GM13977 (cell line): ENCODE results near the gene ACOXL.

Experiments used
- DNase-seq: peaks from one replicate; pipeline ENCODE4 v3.0.0; 2012; ENCODE audit warnings: low spot score
- in situ Hi-C: fragments of 300-500 bp; cut with MboI; formaldehyde crosslinking; loops from one replicate; pipeline ENCODE4 v1.12.0; 2022; ENCODE audit warnings: low sequenced_read_pairs, low pct_unique_long_range_greater_than_20kb, mixed read lengths, inconsistent platforms; ENCODE audit not compliant: unreplicated experiment
- TF ChIP-seq, protein P1 (sequence below): IDR thresholded peaks from 2 replicates; pipeline ENCODE4 v1.5.1; 2012; ENCODE audit warnings: mild to moderate bottlenecking, control low read depth; ENCODE audit not compliant: insufficient read depth; ENCODE audit errors: extremely low read depth, missing control alignments

ACOXL gene

DNA sequence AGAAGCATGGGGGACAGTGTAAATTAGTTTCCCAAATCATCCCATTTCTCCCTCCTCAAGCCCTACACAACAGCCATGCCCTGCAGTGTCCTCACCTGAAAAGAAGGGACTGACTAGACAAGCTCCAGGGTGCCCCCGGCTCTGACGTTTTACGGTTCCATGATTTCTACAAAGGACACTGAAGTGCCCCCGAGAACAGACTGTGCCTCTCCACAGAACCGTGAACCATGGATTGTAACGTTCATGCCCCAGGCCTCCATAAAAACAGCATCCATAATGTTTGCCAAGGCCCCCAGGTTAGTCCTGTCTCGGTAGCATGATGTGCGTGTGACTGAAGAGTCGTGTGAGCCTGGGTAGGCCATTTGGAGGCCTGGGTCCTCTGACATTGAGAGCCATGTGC lies 7.0 kb upstream of the ACOXL start:
- in situ Hi-C loops = no loop called here
- DNase-seq = no peak
- TF ChIP-seq, protein P1, sequence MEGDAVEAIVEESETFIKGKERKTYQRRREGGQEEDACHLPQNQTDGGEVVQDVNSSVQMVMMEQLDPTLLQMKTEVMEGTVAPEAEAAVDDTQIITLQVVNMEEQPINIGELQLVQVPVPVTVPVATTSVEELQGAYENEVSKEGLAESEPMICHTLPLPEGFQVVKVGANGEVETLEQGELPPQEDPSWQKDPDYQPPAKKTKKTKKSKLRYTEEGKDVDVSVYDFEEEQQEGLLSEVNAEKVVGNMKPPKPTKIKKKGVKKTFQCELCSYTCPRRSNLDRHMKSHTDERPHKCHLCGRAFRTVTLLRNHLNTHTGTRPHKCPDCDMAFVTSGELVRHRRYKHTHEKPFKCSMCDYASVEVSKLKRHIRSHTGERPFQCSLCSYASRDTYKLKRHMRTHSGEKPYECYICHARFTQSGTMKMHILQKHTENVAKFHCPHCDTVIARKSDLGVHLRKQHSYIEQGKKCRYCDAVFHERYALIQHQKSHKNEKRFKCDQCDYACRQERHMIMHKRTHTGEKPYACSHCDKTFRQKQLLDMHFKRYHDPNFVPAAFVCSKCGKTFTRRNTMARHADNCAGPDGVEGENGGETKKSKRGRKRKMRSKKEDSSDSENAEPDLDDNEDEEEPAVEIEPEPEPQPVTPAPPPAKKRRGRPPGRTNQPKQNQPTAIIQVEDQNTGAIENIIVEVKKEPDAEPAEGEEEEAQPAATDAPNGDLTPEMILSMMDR = no peak

DNA sequence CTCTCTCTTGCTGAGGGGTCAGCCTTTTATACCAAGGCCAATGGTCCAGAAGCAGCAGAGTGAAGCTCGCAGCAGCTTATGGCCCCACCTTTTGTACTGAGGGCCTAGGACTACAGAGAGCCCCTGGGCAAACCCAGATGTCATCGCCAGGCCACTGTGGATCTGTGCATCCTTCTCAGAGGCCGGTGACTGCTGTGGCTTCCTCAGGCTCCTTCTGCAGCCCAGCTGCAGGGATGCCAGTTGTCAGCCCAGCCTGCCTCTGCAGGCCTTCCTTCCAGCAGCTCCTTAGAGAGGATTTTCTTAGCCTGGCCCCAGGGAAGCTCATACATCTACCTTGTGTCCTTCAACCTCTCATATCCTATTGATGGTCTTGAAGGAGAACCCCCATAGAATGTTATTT lies 6.5 kb upstream of the ACOXL start:
- DNase-seq = no peak
- TF ChIP-seq, protein P1 = no peak
- in situ Hi-C loops = no loop called here

DNA sequence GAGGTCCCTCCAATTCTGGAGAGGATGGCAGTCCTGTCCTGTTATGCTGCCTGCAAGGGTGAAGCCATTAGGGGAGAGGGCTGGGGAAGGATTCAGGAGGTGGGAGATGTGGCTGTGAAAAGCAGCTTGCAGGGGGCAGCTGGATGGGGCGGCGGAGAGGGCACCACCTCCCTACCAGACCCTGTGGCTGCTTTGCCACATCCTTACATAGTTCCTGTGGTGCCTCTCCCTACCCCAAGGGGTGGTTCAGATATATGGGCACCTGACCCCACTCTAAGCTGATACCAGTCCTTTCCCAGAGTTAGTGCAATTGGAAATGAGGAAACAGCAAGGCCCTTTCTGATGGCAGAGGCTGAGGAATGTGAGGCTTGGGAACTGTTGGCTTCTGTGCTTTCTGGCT lies 6.1 kb upstream of the ACOXL start:
- in situ Hi-C loops = no loop called here
- TF ChIP-seq, protein P1 = no peak
- DNase-seq = no peak

DNA sequence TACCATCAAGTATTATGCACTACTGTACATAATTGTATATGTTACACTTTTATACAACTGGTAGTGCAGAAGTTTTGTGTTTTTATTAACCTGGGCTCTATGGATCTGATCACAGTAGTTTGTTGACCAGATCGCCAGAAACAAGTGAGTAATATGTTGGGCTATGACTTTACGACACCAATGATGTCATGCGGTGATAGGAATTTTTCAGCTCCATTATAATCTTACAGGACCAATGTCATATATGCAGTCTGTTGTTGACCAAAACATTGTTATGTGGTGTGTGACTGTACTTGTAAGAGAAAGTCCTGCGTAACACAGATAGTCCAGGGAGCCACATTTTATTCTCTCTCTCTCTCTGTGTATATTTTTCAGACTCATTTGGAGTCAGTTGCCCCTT lies 4.5 kb upstream of the ACOXL start:
- TF ChIP-seq, protein P1 = no peak
- no peak for DNase-seq
- in situ Hi-C loops = no loop called here

DNA sequence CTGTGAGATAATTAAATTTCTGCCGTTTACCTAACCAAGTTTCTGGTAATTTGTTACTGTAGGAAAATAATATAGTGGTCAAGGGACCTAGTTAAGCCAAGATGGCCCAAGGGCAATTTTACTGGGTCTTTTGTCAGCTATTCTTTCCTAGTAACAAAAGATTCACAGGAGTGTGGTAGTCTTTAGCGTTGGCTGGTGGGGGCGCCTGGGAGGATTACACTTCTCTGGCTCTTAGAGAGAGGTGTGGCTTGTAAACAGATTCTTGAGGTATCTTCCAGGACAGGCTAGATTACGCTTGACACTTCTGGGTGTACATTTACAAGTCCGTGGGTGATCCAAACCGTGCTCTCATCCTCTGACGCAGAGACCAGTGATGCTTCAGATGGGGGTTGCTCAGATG lies 3.3 kb upstream of the ACOXL start:
- TF ChIP-seq, protein P1 = no peak
- in situ Hi-C loops = no loop called here
- no peak for DNase-seq

- in situ Hi-C loops = no loop called here
- DNase-seq = no peak
- TF ChIP-seq, protein P1 = no peak
These were observed 1.3 kb upstream of the ACOXL start for GRCh38 chr2:110731064-110731463.

DNA sequence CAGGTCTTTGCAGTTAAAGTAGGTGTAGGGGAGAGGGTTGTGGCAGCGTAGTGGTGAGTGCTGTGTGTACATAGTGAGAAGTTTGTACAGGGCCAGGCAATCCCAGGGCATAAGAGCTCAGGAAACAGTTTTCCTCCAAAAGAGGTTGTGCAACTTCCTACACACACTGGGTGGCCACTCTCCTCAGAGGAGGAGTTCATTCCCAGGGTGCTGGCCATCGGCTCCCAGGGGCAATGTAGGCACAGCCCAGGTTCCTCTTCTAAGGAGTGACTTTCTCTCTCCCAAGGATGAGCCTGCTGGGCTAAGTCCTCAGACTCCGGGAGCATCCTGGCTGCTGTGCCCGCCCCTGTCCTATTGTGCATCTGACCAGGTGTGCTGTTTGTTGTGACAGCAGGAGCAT lies 3.0 kb downstream of the ACOXL start:
- no peak for DNase-seq
- in situ Hi-C loops = no loop called here
- TF ChIP-seq, protein P1 = no peak
